GM18502 (cell line): ENCODE measurements around the gene SYNE1.
"Not testable (repeated sequence)": the region's sequence is repeated elsewhere in the genome, so short reads cannot be mapped to it uniquely, and the experiment has no call there.

Experiments
- ATAC-seq: cut with Tn5 transposase; IDR thresholded peaks from one replicate; pipeline ENCODE4 v1.9.1; 2021; ENCODE audit warnings: mild to moderate bottlenecking; ENCODE audit not compliant: unreplicated experiment, poor library complexity

SYNE1 gene

GRCh38 chr6:152637296-152638047 lies at the start of gene SYNE1:
TSS of gene SYNE1 (minus strand) at chr6:152637362. CDS start at chr6:152628331, 9,031 bp downstream.
- ATAC-seq: no peak

- ATAC-seq: no peak
Observed at GRCh38 chr6:152685819-152686218, 48.7 kb upstream of the SYNE1 start.

GRCh38 chr6:152682935-152683334 lies 45.8 kb upstream of the SYNE1 start:
- not testable (repeated sequence) for ATAC-seq

- no peak for ATAC-seq
Observed at GRCh38 chr6:152682141-152682540, 45.0 kb upstream of the SYNE1 start.

GRCh38 chr6:152680879-152681517 lies 43.8 kb upstream of the SYNE1 start:
- no peak for ATAC-seq

- no peak for ATAC-seq
Observed at GRCh38 chr6:152680151-152680550, 43.0 kb upstream of the SYNE1 start.

GRCh38 chr6:152673236-152673635 lies 36.1 kb upstream of the SYNE1 start:
- ATAC-seq: no peak

- no peak for ATAC-seq
Observed at GRCh38 chr6:152671171-152671570, 34.0 kb upstream of the SYNE1 start.

- ATAC-seq: peak; percentile 67
Observed at GRCh38 chr6:152669895-152670294, 32.7 kb upstream of the SYNE1 start.

- ATAC-seq: no peak
Observed at GRCh38 chr6:152661776-152662175, 24.6 kb upstream of the SYNE1 start.

- ATAC-seq: no peak
Observed at GRCh38 chr6:152651986-152652385, 14.8 kb upstream of the SYNE1 start.

- no peak for ATAC-seq
Observed at GRCh38 chr6:152648105-152648504, 10.9 kb upstream of the SYNE1 start.

- ATAC-seq: not testable (repeated sequence)
Observed at GRCh38 chr6:152646732-152647131, 9.6 kb upstream of the SYNE1 start.

GRCh38 chr6:152642578-152643375 lies 5.6 kb upstream of the SYNE1 start:
- ATAC-seq: peak; percentile 83

GRCh38 chr6:152636609-152637295 lies 410 bp downstream of the SYNE1 start:
- ATAC-seq: peak; percentile 47

- peak; percentile 57 for ATAC-seq
Observed at GRCh38 chr6:152636021-152636608, 1.0 kb downstream of the SYNE1 start.

- no peak for ATAC-seq
Observed at GRCh38 chr6:152634773-152635172, 2.4 kb downstream of the SYNE1 start.

GRCh38 chr6:152632121-152632782 lies 4.9 kb downstream of the SYNE1 start:
- ATAC-seq: no peak

GRCh38 chr6:152631376-152631775 lies 5.8 kb downstream of the SYNE1 start:
- no peak for ATAC-seq

- no peak for ATAC-seq
Observed at GRCh38 chr6:152630832-152631231, 6.3 kb downstream of the SYNE1 start.
